Measurements from ENCODE around the gene SLC48A1. TPM values are rescaled to one million over a fixed set of nuclear protein-coding genes. Genes with fewer than 3 reads are reported as not detected.

Gene SLC48A1
- total RNA-seq, 1 donor from 2014 or later: 65.5 TPM

DNA sequence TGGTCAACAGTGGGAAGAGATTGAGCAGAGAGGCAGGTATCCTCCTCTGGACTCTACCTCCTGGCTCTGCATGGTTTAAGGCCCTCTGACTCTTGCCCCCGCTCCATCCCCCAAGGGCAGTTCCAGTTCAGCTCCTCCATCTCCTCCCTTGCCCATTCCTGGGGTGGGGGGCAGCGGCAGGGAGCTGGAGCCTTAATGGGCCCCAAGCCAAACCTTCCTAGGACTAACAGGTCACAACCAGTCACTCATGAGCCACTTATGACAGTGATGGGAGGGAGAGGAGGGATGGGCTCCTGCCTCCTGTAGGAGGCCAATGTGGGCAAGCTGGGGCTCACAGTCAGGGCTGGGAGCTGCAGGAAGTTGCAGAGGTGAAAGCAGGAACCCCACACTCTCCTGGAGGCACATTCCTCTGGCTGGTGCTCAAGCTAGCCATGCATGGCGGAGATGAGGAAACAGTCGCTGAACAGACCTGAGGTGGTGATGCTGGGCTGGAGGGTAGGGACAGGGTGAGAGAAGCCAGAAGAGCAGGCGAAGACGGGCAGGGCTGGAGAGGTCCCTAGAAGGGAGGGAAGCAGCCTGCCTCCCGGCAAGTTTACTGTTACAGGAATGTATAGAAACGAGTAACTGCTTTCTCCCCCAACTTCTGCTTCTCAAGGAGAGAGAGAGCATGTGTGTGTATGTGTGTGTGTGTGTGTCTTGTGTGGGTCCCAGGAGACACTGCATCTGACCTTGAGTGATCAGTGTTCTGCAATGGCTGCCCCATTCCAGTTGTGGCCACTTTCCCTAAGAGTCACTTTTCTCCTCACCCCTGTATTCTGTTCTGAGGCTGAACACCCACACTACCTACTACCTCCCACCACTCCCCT lies 9.3 kb upstream of the SLC48A1 start:
- peaks cover 46% of the 10 kb centered on the region for H3K36me3 Mint-ChIP-seq (ENCODE audit: low read depth, unreplicated experiment)
- peak overlapping the region; percentile 54 for H3K4me3 Mint-ChIP-seq (ENCODE audit: unreplicated experiment)
- H3K27ac Mint-ChIP-seq (ENCODE audit: unreplicated experiment): peak overlapping the region; percentile 66
- H3K27me3 Mint-ChIP-seq (ENCODE audit: unreplicated experiment): peaks cover 14% of the 10 kb centered on the region
- peaks cover 45% of the 10 kb centered on the region for H3K4me1 Mint-ChIP-seq (ENCODE audit: unreplicated experiment)
- no peak for DNase-seq (ENCODE audit: low spot score)
- no peak for TF ChIP-seq CTCF (IDR thresholded peaks at IDR 0.05; ENCODE audit: unreplicated experiment)
- no peaks in the 10 kb centered on the region for H3K9me3 Mint-ChIP-seq (ENCODE audit: unreplicated experiment)

DNA sequence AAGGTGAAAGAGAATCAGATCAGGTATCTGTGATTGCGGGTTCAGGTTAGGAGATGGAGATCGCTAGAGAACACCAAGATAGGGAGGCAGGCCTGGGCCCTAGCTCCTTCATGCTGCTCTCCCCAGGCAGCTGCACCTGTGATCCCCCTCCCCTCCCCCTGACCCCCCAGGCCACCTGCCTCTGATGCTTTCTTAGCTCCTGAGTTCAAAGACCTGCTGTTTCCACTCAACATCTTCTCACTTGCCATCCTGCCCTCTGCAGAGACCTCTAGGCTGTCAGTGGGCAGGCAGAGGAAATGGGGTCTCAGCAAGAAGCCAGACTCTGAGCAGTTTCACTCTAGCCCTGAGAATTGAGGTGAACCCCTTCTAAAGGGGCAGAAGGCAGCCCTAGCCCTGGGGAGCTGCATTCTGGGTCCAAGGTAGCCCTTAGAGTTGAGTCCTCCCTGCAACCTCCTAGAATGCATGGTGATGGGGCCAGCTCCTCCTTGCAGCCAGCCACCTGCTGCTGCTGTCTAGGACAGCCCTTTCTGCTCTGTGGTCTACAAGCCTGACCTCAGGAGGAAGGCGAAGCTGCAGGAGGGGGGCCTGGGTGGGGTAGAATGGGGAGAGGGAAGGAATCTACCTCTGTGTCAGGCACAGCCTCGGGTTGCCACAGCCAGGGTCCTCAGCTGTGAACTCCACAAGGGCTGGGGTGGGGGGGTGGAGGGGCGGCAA lies 6.4 kb upstream of the SLC48A1 start:
- peaks cover 36% of the 10 kb centered on the region for H3K36me3 Mint-ChIP-seq (ENCODE audit: low read depth, unreplicated experiment)
- H3K27ac Mint-ChIP-seq (ENCODE audit: unreplicated experiment): no peak overlapping the region
- peaks cover 25% of the 10 kb centered on the region for H3K4me1 Mint-ChIP-seq (ENCODE audit: unreplicated experiment)
- no peak for TF ChIP-seq CTCF (IDR thresholded peaks at IDR 0.05; ENCODE audit: unreplicated experiment)
- DNase-seq (ENCODE audit: low spot score): no peak
- H3K4me3 Mint-ChIP-seq (ENCODE audit: unreplicated experiment): no peak overlapping the region
- peaks cover 11% of the 10 kb centered on the region for H3K27me3 Mint-ChIP-seq (ENCODE audit: unreplicated experiment)
- no peaks in the 10 kb centered on the region for H3K9me3 Mint-ChIP-seq (ENCODE audit: unreplicated experiment)

GRCh38 chr12:47767216-47767724 lies 5.8 kb upstream of the SLC48A1 start:
- DNase-seq (ENCODE audit: low spot score): peak; percentile 67
- Mint-ChIP-seq H3K36me3 (ENCODE audit: low read depth, unreplicated experiment) (peaks cover 33% of the 10 kb centered on the region), H3K27me3 (ENCODE audit: unreplicated experiment) (peaks cover 8% of the 10 kb centered on the region), H3K27ac (ENCODE audit: unreplicated experiment) (no peak overlapping the region), H3K4me1 (ENCODE audit: unreplicated experiment) (peaks cover 22% of the 10 kb centered on the region), H3K4me3 (ENCODE audit: unreplicated experiment) (no peak overlapping the region), H3K9me3 (ENCODE audit: unreplicated experiment) (no peaks in the 10 kb centered on the region)
- TF ChIP-seq CTCF (IDR thresholded peaks at IDR 0.05; ENCODE audit: unreplicated experiment): peak; percentile 75

DNA sequence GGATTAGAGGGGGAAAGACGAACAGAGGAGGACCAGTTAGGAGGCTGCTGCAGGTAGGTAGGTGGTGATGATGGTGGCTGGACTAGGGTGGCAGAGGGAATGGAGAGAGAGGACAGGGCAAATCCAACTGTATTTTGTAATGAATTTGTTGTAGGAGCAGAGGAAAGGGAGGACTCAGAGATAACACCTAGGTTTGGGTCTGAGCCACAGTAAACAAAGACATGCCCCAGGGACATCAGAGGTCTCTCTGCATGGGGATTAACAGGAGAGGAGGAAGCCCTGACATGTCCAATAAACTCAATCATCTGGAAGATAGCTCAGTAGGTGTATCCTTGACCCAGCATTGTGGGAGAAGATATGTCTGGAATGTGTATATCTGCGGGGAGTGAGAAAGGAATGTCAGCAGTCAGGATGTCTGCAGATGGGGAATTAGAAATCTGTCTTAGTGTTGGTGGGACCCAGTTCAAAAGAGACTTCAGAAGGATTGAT lies 4.7 kb upstream of the SLC48A1 start:
- H3K4me3 Mint-ChIP-seq (ENCODE audit: unreplicated experiment): no peak overlapping the region
- H3K27ac Mint-ChIP-seq (ENCODE audit: unreplicated experiment): no peak overlapping the region
- DNase-seq (ENCODE audit: low spot score): no peak
- TF ChIP-seq CTCF (IDR thresholded peaks at IDR 0.05; ENCODE audit: unreplicated experiment): no peak
- H3K4me1 Mint-ChIP-seq (ENCODE audit: unreplicated experiment): peaks cover 17% of the 10 kb centered on the region
- peaks cover 29% of the 10 kb centered on the region for H3K36me3 Mint-ChIP-seq (ENCODE audit: low read depth, unreplicated experiment)
- H3K27me3 Mint-ChIP-seq (ENCODE audit: unreplicated experiment): peaks cover 10% of the 10 kb centered on the region
- no peaks in the 10 kb centered on the region for H3K9me3 Mint-ChIP-seq (ENCODE audit: unreplicated experiment)
